WTC11 (cell line): ENCODE measurements around the gene FHIP1B.

Source experiments
- AR ChIP-seq: fragments of 250-450 bp; sonication (Bioruptor Pico); IDR thresholded peaks from 2 replicates; pipeline ENCODE4 v1.9.0; 2021; ENCODE audit warnings: mild to moderate bottlenecking
- CREB1 ChIP-seq: sonication (generic); formaldehyde crosslinking; IDR thresholded peaks from 2 replicates; pipeline ENCODE4 v1.8.0; 2023; ENCODE audit warnings: mild to moderate bottlenecking, missing genetic modification reagents
- ESRRA ChIP-seq: sonication (generic); formaldehyde crosslinking; IDR thresholded peaks from 2 replicates; pipeline ENCODE4 v1.8.1; 2022; ENCODE audit warnings: mild to moderate bottlenecking, missing genetic modification reagents, borderline replicate concordance
- ETV6 ChIP-seq: sonication (generic); formaldehyde crosslinking; IDR thresholded peaks from 2 replicates; pipeline ENCODE4 v1.8.1; 2022; ENCODE audit warnings: mild to moderate bottlenecking, missing genetic modification reagents
- NFYB ChIP-seq: sonication (generic); formaldehyde crosslinking; conservative IDR thresholded peaks from 2 replicates; pipeline ENCODE4 v1.8.0; 2022; ENCODE audit warnings: low read depth, missing genetic modification reagents
- RELA ChIP-seq: sonication (generic); formaldehyde crosslinking; IDR thresholded peaks from 2 replicates; pipeline ENCODE4 v1.8.1; 2022; ENCODE audit warnings: missing genetic modification reagents, mild to moderate bottlenecking, borderline replicate concordance
- TP53 ChIP-seq: sonication (generic); formaldehyde crosslinking; IDR thresholded peaks from 2 replicates; pipeline ENCODE4 v1.8.1; 2023; ENCODE audit warnings: mild to moderate bottlenecking, missing genetic modification reagents
- USF1 ChIP-seq: sonication (generic); formaldehyde crosslinking; IDR thresholded peaks from 2 replicates; pipeline ENCODE4 v1.8.0; 2022; ENCODE audit warnings: mild to moderate bottlenecking, missing genetic modification reagents
- ZNF263 ChIP-seq: sonication (generic); formaldehyde crosslinking; IDR thresholded peaks from 2 replicates; pipeline ENCODE4 v1.8.1; 2022; ENCODE audit warnings: low read depth, mild to moderate bottlenecking, moderate library complexity, missing genetic modification reagents
- TF ChIP-seq, protein P1 (sequence below): fragments of 200-600 bp; IDR thresholded peaks from 2 replicates; pipeline ENCODE4 v1.8.0; 2022; ENCODE audit warnings: antibody characterized with exemption
- TF ChIP-seq, protein P2 (sequence below): sonication (generic); formaldehyde crosslinking; IDR thresholded peaks from 2 replicates; pipeline ENCODE4 v1.8.1; 2023; ENCODE audit warnings: mild to moderate bottlenecking, missing genetic modification reagents
- TF ChIP-seq, protein P3 (sequence below): sonication (generic); formaldehyde crosslinking; IDR thresholded peaks from 2 replicates; pipeline ENCODE4 v1.8.0; 2022; ENCODE audit warnings: mild to moderate bottlenecking, missing genetic modification reagents
- TF ChIP-seq, protein P4 (sequence below): sonication (generic); formaldehyde crosslinking; IDR thresholded peaks from 2 replicates; pipeline ENCODE4 v1.8.1; 2023; ENCODE audit warnings: mild to moderate bottlenecking, missing genetic modification reagents, moderate library complexity
- TF ChIP-seq, protein P5 (sequence below): sonication (generic); formaldehyde crosslinking; conservative IDR thresholded peaks from 2 replicates; pipeline ENCODE4 v1.8.1; 2023; ENCODE audit warnings: mild to moderate bottlenecking, low read depth, missing genetic modification reagents, moderate library complexity

GRCh38 chr11:6249770-6250555 is 15.5 kb upstream of the FHIP1B start:
- TF ChIP-seq, protein P1, sequence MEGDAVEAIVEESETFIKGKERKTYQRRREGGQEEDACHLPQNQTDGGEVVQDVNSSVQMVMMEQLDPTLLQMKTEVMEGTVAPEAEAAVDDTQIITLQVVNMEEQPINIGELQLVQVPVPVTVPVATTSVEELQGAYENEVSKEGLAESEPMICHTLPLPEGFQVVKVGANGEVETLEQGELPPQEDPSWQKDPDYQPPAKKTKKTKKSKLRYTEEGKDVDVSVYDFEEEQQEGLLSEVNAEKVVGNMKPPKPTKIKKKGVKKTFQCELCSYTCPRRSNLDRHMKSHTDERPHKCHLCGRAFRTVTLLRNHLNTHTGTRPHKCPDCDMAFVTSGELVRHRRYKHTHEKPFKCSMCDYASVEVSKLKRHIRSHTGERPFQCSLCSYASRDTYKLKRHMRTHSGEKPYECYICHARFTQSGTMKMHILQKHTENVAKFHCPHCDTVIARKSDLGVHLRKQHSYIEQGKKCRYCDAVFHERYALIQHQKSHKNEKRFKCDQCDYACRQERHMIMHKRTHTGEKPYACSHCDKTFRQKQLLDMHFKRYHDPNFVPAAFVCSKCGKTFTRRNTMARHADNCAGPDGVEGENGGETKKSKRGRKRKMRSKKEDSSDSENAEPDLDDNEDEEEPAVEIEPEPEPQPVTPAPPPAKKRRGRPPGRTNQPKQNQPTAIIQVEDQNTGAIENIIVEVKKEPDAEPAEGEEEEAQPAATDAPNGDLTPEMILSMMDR, result no peak
- TF ChIP-seq CREB1, result no peak
- TF ChIP-seq ESRRA, result no peak
- TF ChIP-seq, protein P2, sequence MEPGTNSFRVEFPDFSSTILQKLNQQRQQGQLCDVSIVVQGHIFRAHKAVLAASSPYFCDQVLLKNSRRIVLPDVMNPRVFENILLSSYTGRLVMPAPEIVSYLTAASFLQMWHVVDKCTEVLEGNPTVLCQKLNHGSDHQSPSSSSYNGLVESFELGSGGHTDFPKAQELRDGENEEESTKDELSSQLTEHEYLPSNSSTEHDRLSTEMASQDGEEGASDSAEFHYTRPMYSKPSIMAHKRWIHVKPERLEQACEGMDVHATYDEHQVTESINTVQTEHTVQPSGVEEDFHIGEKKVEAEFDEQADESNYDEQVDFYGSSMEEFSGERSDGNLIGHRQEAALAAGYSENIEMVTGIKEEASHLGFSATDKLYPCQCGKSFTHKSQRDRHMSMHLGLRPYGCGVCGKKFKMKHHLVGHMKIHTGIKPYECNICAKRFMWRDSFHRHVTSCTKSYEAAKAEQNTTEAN, result no peak
- no peak for TF ChIP-seq NFYB (CRISPR knock-in tag)
- TF ChIP-seq AR (CRISPR knock-in tag), result no peak
- TF ChIP-seq, protein P3, sequence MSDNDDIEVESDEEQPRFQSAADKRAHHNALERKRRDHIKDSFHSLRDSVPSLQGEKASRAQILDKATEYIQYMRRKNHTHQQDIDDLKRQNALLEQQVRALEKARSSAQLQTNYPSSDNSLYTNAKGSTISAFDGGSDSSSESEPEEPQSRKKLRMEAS (CRISPR knock-in tag), result no peak
- TF ChIP-seq, protein P4, sequence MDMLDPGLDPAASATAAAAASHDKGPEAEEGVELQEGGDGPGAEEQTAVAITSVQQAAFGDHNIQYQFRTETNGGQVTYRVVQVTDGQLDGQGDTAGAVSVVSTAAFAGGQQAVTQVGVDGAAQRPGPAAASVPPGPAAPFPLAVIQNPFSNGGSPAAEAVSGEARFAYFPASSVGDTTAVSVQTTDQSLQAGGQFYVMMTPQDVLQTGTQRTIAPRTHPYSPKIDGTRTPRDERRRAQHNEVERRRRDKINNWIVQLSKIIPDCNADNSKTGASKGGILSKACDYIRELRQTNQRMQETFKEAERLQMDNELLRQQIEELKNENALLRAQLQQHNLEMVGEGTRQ (CRISPR knock-in tag), result no peak
- TF ChIP-seq TP53 (CRISPR knock-in tag), result no peak
- TF ChIP-seq ZNF263 (CRISPR knock-in tag), result no peak
- no peak for TF ChIP-seq USF1
- TF ChIP-seq, protein P5, sequence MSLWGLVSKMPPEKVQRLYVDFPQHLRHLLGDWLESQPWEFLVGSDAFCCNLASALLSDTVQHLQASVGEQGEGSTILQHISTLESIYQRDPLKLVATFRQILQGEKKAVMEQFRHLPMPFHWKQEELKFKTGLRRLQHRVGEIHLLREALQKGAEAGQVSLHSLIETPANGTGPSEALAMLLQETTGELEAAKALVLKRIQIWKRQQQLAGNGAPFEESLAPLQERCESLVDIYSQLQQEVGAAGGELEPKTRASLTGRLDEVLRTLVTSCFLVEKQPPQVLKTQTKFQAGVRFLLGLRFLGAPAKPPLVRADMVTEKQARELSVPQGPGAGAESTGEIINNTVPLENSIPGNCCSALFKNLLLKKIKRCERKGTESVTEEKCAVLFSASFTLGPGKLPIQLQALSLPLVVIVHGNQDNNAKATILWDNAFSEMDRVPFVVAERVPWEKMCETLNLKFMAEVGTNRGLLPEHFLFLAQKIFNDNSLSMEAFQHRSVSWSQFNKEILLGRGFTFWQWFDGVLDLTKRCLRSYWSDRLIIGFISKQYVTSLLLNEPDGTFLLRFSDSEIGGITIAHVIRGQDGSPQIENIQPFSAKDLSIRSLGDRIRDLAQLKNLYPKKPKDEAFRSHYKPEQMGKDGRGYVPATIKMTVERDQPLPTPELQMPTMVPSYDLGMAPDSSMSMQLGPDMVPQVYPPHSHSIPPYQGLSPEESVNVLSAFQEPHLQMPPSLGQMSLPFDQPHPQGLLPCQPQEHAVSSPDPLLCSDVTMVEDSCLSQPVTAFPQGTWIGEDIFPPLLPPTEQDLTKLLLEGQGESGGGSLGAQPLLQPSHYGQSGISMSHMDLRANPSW (CRISPR knock-in tag), result no peak
- no peak for TF ChIP-seq ETV6
- TF ChIP-seq RELA (CRISPR knock-in tag), result no peak
